ENCODE results near the gene ALG14.

DNA sequence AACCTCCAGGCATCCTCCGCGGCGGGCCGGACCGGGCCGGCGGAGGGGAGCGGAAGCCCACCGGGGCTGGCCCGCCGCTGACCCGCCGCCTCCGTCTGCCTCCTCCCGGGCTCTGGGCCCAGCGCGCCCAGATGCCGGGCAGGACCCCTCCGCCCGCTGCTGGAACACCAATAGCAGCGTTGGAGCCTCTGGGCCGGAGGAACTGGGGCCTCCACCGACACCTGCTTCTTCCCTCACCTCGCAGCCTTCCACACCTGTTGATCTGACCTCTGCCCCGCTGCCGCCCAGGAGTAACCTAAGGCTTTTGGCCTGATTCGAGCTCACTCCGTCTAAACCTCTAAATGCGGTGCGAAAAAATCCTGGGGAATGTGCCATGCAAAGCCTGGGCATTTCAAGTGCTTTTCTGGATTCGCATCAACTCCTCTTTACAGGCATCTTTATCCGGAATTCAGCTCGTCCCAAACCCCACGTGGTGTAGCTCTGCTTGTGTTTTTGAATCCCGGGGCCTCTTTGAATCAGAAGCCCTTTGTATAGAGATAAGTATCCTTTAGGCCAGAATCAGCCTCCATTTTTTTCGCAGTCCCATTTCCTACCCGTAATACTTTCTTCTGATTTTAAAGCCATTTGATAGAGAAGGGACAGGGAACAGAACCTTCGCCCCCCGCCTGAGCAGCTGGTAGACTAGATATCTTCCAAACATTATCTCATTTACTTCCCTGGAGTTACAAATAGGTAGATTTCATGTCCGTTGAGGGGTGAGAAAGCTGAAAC, 145.2 kb downstream of the ALG14 start:
- TF ChIP-seq, protein P1, sequence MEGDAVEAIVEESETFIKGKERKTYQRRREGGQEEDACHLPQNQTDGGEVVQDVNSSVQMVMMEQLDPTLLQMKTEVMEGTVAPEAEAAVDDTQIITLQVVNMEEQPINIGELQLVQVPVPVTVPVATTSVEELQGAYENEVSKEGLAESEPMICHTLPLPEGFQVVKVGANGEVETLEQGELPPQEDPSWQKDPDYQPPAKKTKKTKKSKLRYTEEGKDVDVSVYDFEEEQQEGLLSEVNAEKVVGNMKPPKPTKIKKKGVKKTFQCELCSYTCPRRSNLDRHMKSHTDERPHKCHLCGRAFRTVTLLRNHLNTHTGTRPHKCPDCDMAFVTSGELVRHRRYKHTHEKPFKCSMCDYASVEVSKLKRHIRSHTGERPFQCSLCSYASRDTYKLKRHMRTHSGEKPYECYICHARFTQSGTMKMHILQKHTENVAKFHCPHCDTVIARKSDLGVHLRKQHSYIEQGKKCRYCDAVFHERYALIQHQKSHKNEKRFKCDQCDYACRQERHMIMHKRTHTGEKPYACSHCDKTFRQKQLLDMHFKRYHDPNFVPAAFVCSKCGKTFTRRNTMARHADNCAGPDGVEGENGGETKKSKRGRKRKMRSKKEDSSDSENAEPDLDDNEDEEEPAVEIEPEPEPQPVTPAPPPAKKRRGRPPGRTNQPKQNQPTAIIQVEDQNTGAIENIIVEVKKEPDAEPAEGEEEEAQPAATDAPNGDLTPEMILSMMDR (IDR thresholded peaks at IDR 0.05): no peak
- no peak for TF ChIP-seq EZH2 (IDR thresholded peaks at IDR 0.05; ENCODE audit: borderline replicate concordance, insufficient read depth, low read depth, low read length, poor library complexity, severe bottlenecking)
